ENCODE data around the gene ZNF426.

GRCh38 chr19:9547870-9548269 lies 9.4 kb upstream of the ZNF426 start:
- TF ChIP-seq POLR2AphosphoS5 (IDR thresholded peaks at IDR 0.05) (no peak), POLR2A (IDR thresholded peaks at IDR 0.05) (no peak)
- TF ChIP-seq, protein P1, sequence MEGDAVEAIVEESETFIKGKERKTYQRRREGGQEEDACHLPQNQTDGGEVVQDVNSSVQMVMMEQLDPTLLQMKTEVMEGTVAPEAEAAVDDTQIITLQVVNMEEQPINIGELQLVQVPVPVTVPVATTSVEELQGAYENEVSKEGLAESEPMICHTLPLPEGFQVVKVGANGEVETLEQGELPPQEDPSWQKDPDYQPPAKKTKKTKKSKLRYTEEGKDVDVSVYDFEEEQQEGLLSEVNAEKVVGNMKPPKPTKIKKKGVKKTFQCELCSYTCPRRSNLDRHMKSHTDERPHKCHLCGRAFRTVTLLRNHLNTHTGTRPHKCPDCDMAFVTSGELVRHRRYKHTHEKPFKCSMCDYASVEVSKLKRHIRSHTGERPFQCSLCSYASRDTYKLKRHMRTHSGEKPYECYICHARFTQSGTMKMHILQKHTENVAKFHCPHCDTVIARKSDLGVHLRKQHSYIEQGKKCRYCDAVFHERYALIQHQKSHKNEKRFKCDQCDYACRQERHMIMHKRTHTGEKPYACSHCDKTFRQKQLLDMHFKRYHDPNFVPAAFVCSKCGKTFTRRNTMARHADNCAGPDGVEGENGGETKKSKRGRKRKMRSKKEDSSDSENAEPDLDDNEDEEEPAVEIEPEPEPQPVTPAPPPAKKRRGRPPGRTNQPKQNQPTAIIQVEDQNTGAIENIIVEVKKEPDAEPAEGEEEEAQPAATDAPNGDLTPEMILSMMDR (IDR thresholded peaks at IDR 0.05): no peak
